Small intestine (tissue), 7 donors: ENCODE results near the gene CABCOCO1. TPM values are rescaled to one million over a fixed set of nuclear protein-coding genes. Genes with fewer than 3 reads are reported as not detected.

Experiments used
- DNase-seq, 2 donors: peaks; one replicate each; pipeline versions ENCODE4 v3.0.0 to v3.0.0-alpha.2; 2013
- FAIRE-seq: peaks from 2 replicates; lab custom pipeline; 2012; peaks lifted over from hg19 to GRCh38; lab: Jason Lieb, UNC
- H3K27ac ChIP-seq, 3 donors: one replicate each; pipeline ENCODE4 v1.5.1; 2013; ENCODE audit warnings: low read length in 2 of 3, mild to moderate bottlenecking in 2 of 3, control low read depth in 1 of 3, inconsistent platforms in 1 of 3, low read depth in 1 of 3, moderate library complexity in 1 of 3
- H3K27me3 ChIP-seq, 3 donors: one replicate each; pipeline ENCODE4 v1.6.1; 2013; ENCODE audit warnings: low read length in 3 of 3, inconsistent platforms in 1 of 3; ENCODE audit not compliant: control insufficient read depth in 3 of 3, insufficient read depth in 3 of 3
- H3K36me3 ChIP-seq, 3 donors: one replicate each; pipeline ENCODE4 v1.6.1; 2013; ENCODE audit warnings: low read length in 3 of 3, inconsistent platforms in 1 of 3, low read depth in 1 of 3, mild to moderate bottlenecking in 1 of 3, moderate library complexity in 1 of 3; ENCODE audit not compliant: control insufficient read depth in 3 of 3, insufficient read depth in 2 of 3
- H3K4me1 ChIP-seq, 3 donors: one replicate each; pipeline ENCODE4 v1.6.1; 2013; ENCODE audit warnings: low read length in 2 of 3, inconsistent platforms in 1 of 3, low read depth in 1 of 3, mild to moderate bottlenecking in 1 of 3, moderate library complexity in 1 of 3; ENCODE audit not compliant: control insufficient read depth in 3 of 3, insufficient read depth in 2 of 3
- H3K4me3 ChIP-seq, 3 donors: one replicate each; pipeline ENCODE4 v1.5.1; 2013; ENCODE audit warnings: low read length in 3 of 3, control low read depth in 1 of 3, inconsistent platforms in 1 of 3, low read depth in 1 of 3, mild to moderate bottlenecking in 1 of 3, moderate library complexity in 1 of 3
- H3K9me3 ChIP-seq, 2 donors: one replicate each; pipeline ENCODE4 v1.6.1; 2013; ENCODE audit warnings: low read depth in 1 of 2, low read length in 1 of 2; ENCODE audit not compliant: control insufficient read depth in 2 of 2, insufficient read depth in 1 of 2
- WGBS, 3 donors: extraction: QIAGEN DNeasy Blood & Tissue Kit; methylation state at CpG; one replicate each; pipeline ENCODE4 v1.1.7; 2013; 5-methylcytosine and 5-hydroxymethylcytosine counted together
- polyA plus RNA-seq, 4 donors: library from polyadenylated mRNA; stranded (reverse) in 3 of 4; unstranded in 1 of 4; fragments of 200-250 nt in 3 of 4; fragments of 120-200 nt in 1 of 4; gene quantifications; one replicate each; pipeline versions ENCODE4 v1.2.1 to v1.2.3, GENCODE V29; 2013
- donor health status: healthy with polysubstance abuse.
- donor health status: control.
- donor health status: control.
- donor health status: Bipolar disorder and iron deficiency.
- donor health status: healthy.

CABCOCO1 gene
- polyA plus RNA-seq, 4 donors: 0.15 to 0.49 TPM; not detected in 2

- WGBS, 3 donors: 68 to 90% (median 83%) methylated on average over 1 of the region's 1 CpG
- FAIRE-seq (no peak), DNase-seq (no peak)
- H3K9me3 ChIP-seq: no peaks in the 10 kb centered on the region
- no peak overlapping the region for H3K27ac ChIP-seq
- no peaks in the 10 kb centered on the region for H3K27me3 ChIP-seq
- peaks cover 0 to 4% (median 0%) of the 10 kb centered on the region in 3 donors for H3K4me1 ChIP-seq
- H3K36me3 ChIP-seq: no peaks in the 10 kb centered on the region
- no peak overlapping the region for H3K4me3 ChIP-seq
Measured at GRCh38 chr10:61634746-61635145, 28.0 kb upstream of the CABCOCO1 start.

GRCh38 chr10:61635471-61635870, 27.3 kb upstream of the CABCOCO1 start:
- 70 to 93% (median 71%) methylated on average over 2 of the region's 2 CpGs for WGBS, 3 donors
- Histone ChIP-seq H3K27ac (no peak overlapping the region), H3K4me3 (no peak overlapping the region), H3K9me3 (no peaks in the 10 kb centered on the region), H3K36me3 (no peaks in the 10 kb centered on the region), H3K4me1 (peaks cover 0 to 4% (median 0%) of the 10 kb centered on the region in 3 donors), H3K27me3 (no peaks in the 10 kb centered on the region)
- DNase-seq (no peak), FAIRE-seq (no peak)

DNA sequence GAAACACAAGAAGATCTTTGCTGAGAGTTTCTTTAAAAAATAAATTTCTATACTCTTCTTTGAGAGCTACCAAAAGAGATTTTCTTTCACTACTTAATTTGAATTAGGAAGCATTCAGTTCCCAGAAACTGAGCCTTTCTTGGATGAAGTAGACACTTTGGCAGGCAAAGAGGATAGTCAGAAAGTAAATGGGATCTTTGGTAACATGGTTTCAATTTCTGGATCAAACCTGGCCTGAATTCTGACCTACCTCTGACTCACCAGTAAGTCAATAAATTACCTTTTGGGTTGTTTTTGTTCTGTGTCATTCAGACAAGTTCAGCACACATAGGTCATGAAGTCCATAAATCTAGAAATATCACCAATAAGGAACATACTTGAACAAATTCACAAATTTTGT, 26.8 kb upstream of the CABCOCO1 start:
- no peak for DNase-seq
- Histone ChIP-seq H3K27ac (no peak overlapping the region), H3K4me1 (peaks cover 0 to 4% (median 0%) of the 10 kb centered on the region in 3 donors), H3K36me3 (no peaks in the 10 kb centered on the region), H3K4me3 (no peak overlapping the region), H3K9me3 (no peaks in the 10 kb centered on the region), H3K27me3 (no peaks in the 10 kb centered on the region)
- no peak for FAIRE-seq

DNA sequence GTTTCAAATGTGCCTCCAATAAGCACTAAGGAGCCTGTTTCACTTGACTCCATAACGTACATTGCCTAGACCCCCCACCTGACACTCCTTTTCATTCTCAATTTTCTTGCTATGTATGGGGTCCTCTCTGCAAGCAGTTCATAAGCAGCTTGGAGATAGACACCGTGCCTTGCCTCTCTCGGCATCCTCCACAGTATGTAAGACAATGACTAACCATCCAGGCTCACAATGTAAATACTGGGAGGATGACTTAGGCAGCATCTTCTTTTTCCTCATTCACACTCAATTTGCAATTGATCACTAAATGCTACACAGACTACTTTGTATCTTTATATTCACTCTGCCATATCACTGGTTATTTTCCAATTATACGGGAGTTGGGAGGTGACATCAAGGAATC, 22.8 kb upstream of the CABCOCO1 start:
- FAIRE-seq (no peak), DNase-seq (no peak)
- Histone ChIP-seq H3K27me3 (no peaks in the 10 kb centered on the region), H3K36me3 (no peaks in the 10 kb centered on the region), H3K27ac (no peak overlapping the region), H3K9me3 (no peaks in the 10 kb centered on the region), H3K4me3 (no peak overlapping the region), H3K4me1 (no peaks in the 10 kb centered on the region)
- WGBS, 3 donors: 80 to 86% (median 85%) methylated on average over 4 of the region's 4 CpGs

DNA sequence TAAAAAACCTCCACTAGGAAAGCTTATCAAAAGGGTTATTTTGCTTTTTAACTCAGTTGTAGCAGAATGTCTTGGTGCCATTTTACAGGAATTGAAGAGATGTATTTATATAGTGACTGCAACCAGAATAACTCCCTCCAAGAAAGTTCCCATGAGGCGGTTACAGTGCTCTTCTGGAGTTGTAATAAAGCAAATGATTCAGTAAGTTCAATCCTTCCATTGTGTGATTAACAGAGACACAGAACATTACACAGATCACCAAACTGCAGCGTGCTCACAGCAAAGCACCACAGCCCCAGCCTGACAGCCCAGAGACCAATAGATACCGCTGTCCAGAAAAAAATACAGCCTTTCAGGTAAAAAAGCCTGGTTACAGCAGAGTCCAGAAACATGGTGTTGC, 21.9 kb upstream of the CABCOCO1 start:
- no peak overlapping the region for H3K4me3 ChIP-seq
- no peak for DNase-seq
- no peaks in the 10 kb centered on the region for H3K9me3 ChIP-seq
- no peaks in the 10 kb centered on the region for H3K36me3 ChIP-seq
- no peaks in the 10 kb centered on the region for H3K4me1 ChIP-seq
- H3K27ac ChIP-seq: no peak overlapping the region
- 89 to 94% (median 91%) methylated on average over 3 of the region's 3 CpGs for WGBS, 3 donors
- H3K27me3 ChIP-seq: no peaks in the 10 kb centered on the region
- no peak for FAIRE-seq

DNA sequence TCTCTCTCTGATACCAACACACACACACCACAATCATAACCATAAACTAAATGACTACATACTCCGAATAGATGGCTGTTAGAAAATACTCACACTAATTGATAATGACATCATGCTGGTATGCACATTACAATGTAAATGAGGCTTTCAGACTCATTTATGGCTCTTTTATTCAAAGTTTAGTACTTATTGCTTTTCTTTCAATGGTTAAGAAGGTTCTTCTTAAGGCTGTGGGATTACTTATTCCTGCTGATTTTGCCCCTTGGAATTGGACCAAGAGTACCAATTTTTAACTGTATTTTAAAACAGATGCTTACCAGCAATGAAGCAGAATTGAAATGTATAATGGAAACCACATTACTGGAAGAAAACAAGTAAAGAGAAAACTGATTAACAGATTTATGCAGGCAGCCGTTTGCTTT, 20.6 kb upstream of the CABCOCO1 start:
- no peaks in the 10 kb centered on the region for H3K27me3 ChIP-seq
- DNase-seq (no peak), FAIRE-seq (no peak)
- no peak overlapping the region for H3K27ac ChIP-seq
- no peaks in the 10 kb centered on the region for H3K4me1 ChIP-seq
- no peaks in the 10 kb centered on the region for H3K9me3 ChIP-seq
- no peak overlapping the region for H3K4me3 ChIP-seq
- H3K36me3 ChIP-seq: no peaks in the 10 kb centered on the region
- 53 to 66% (median 60%) methylated on average over 2 of the region's 2 CpGs for WGBS, 3 donors

DNA sequence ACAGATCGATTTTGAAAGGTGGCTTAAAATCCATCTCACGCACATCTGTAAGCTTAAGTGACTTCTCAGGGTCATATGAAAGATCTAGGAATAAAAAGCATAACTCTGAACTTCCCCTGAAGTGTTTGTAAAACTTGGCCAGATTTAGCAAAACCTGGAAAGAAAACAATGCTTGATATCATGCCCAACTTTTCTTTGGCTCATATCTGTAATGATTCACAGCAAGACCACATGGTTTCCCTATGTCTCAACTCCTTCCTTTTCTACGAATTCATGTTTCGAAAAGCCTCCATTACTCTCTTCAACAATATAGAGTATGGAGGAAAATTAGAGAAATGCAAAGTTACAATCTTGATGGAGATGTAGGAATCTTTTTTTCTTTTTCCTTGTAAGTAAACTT, 20.1 kb upstream of the CABCOCO1 start:
- Histone ChIP-seq H3K4me3 (no peak overlapping the region), H3K4me1 (no peaks in the 10 kb centered on the region), H3K36me3 (no peaks in the 10 kb centered on the region), H3K9me3 (no peaks in the 10 kb centered on the region), H3K27me3 (no peaks in the 10 kb centered on the region), H3K27ac (no peak overlapping the region)
- FAIRE-seq: peak; percentile 15
- no peak for DNase-seq
- WGBS, 3 donors: 69 to 84% (median 71%) methylated on average over 4 of the region's 4 CpGs

GRCh38 chr10:61643316-61643751, 19.4 kb upstream of the CABCOCO1 start:
- FAIRE-seq: no peak
- H3K4me1 ChIP-seq: no peaks in the 10 kb centered on the region
- no peaks in the 10 kb centered on the region for H3K9me3 ChIP-seq
- H3K27me3 ChIP-seq: no peaks in the 10 kb centered on the region
- H3K4me3 ChIP-seq: no peak overlapping the region
- H3K36me3 ChIP-seq: no peaks in the 10 kb centered on the region
- no peak for DNase-seq
- WGBS, 3 donors: 35 to 58% (median 46%) methylated on average over 1 of the region's 1 CpG
- no peak overlapping the region for H3K27ac ChIP-seq

GRCh38 chr10:61653699-61654098, 9.0 kb upstream of the CABCOCO1 start:
- no peak for DNase-seq
- no peak for FAIRE-seq

More at GRCh38 chr10:61653699-61654098, 9.0 kb upstream of the CABCOCO1 start:
- no peak overlapping the region for H3K27ac ChIP-seq
- H3K36me3 ChIP-seq: no peaks in the 10 kb centered on the region
- H3K4me3 ChIP-seq: no peak overlapping the region
- no peaks in the 10 kb centered on the region for H3K4me1 ChIP-seq
- 71 to 85% (median 75%) methylated on average over 2 of the region's 2 CpGs for WGBS, 3 donors
- H3K9me3 ChIP-seq: no peaks in the 10 kb centered on the region
- H3K27me3 ChIP-seq: no peaks in the 10 kb centered on the region
